ENCODE data around the gene SMCO1. TPM values are rescaled to one million over a fixed set of nuclear protein-coding genes. Genes with fewer than 3 reads are reported as not detected.
"Not testable (repeated sequence)": the region's sequence is repeated elsewhere in the genome, so short reads cannot be mapped to it uniquely, and the experiment has no call there.

The SMCO1 gene
- total and polyA plus RNA-seq, 2 donors (not counting 3 experiments of a cell fraction or from before 2014, with no cell fraction given): not detected

- dilution Hi-C loops (cut with MboI; ENCODE audit: extremely low pct_ligation_motif_present, low sequenced_read_pairs): no loop called here
- DNase-seq (ENCODE audit: low read depth, low spot score) (no peak), FAIRE-seq (no peak)
- Histone ChIP-seq H3K9me1 (replicated peaks; ENCODE audit: control insufficient read depth, extremely low read depth, insufficient read depth, low read length) (no peaks in the 10 kb centered on the region), H2AFZ (ENCODE audit: low read depth, low read length) (no peak overlapping the region), H3K9me3 (replicated peaks; ENCODE audit: control insufficient read depth, insufficient read depth, low read length) (no peaks in the 10 kb centered on the region), H3K27ac (ENCODE audit: insufficient read depth, low read depth, low read length) (no peak overlapping the region), H3K4me2 (ENCODE audit: insufficient read depth, low read length) (no peak overlapping the region), H3K9ac (replicated peaks; ENCODE audit: extremely low read depth, insufficient read depth, low read length) (no peak overlapping the region), H3K27me3 (ENCODE audit: control insufficient read depth in 2 of 2, insufficient read depth in 2 of 2, low read length in 2 of 2) (peaks cover 1 to 3% of the 10 kb centered on the region in 2 experiments), H4K20me1 (replicated peaks; ENCODE audit: control insufficient read depth, extremely low read depth, insufficient read depth, low read length) (no peaks in the 10 kb centered on the region), H3K4me1 (ENCODE audit: control insufficient read depth, extremely low read depth, insufficient read depth, low read length) (no peaks in the 10 kb centered on the region), H3K4me3 (replicated peaks in 1 of 3; ENCODE audit: insufficient read depth in 1 of 3, low read depth in 1 of 3, low read length in 3 of 3) (no peak overlapping the region), H3K36me3 (ENCODE audit: control insufficient read depth in 2 of 2, extremely low read depth in 1 of 2, insufficient read depth in 2 of 2, low read length in 2 of 2) (no peaks in the 10 kb centered on the region), H3K79me2 (ENCODE audit: control insufficient read depth, insufficient read depth, low read length) (no peaks in the 10 kb centered on the region)
- no TSS peak for BruUV-seq (replicated peaks)
- intact Hi-C loops (cut with micrococcal nuclease): no loop called here
- ChIA-PET CTCF (interaction anchor here (0.6 to 3.0 kb wide), 4 partner anchors 9 to 273 kb away, joined by 3 to 16 read pairs (median 4); no protein-coding TSS in a partner anchor), POLR2A (no interaction called here)
- TF ChIP-seq POLR2A (IDR thresholded peaks at IDR 0.05; ENCODE audit: low read depth, low read length): no peak
- no peak for TF ChIP-seq CTCF (IDR thresholded peaks at IDR 0.05; ENCODE audit: extremely low read depth in 1 of 2, insufficient read depth in 1 of 2, low read depth in 1 of 2, low read length in 2 of 2)
- TF ChIP-seq MYC (IDR thresholded peaks at IDR 0.05; ENCODE audit: low read depth, low read length): no peak
- no peak for TF ChIP-seq FOS (IDR thresholded peaks at IDR 0.05; ENCODE audit: borderline replicate concordance, insufficient read depth, low read length)
- no peak for TF ChIP-seq POLR2AphosphoS5 (IDR thresholded peaks at IDR 0.05; ENCODE audit: insufficient read depth, low read depth, low read length)
- no peak for TF ChIP-seq EZH2 (IDR thresholded peaks at IDR 0.05; ENCODE audit: borderline replicate concordance, low read depth, low read length, severe bottlenecking)
- no peak for TF ChIP-seq MAX (IDR thresholded peaks at IDR 0.05; ENCODE audit: insufficient read depth, insufficient read length)
- no peak for TF ChIP-seq JUN (IDR thresholded peaks at IDR 0.05; ENCODE audit: borderline replicate concordance, insufficient read depth, insufficient read length, low read depth)
- no peak for TF ChIP-seq GATA2 (IDR thresholded peaks at IDR 0.05; ENCODE audit: insufficient read depth, insufficient read length, low read depth, low read length)
Observed at GRCh38 chr3:196513697-196514349, 1.3 kb downstream of the SMCO1 start.

- H3K4me3 ChIP-seq (replicated peaks in 1 of 3; ENCODE audit: insufficient read depth in 1 of 3, low read depth in 1 of 3, low read length in 3 of 3); H3K36me3 ChIP-seq (ENCODE audit: control insufficient read depth in 2 of 2, extremely low read depth in 1 of 2, insufficient read depth in 2 of 2, low read length in 2 of 2); H3K4me1 ChIP-seq (ENCODE audit: control insufficient read depth, extremely low read depth, insufficient read depth, low read length); H3K79me2 ChIP-seq (ENCODE audit: control insufficient read depth, insufficient read depth, low read length); H3K9me1 ChIP-seq (replicated peaks; ENCODE audit: control insufficient read depth, extremely low read depth, insufficient read depth, low read length); H3K4me2 ChIP-seq (ENCODE audit: insufficient read depth, low read length); H3K27ac ChIP-seq (ENCODE audit: insufficient read depth, low read depth, low read length); H3K9me3 ChIP-seq (replicated peaks; ENCODE audit: control insufficient read depth, insufficient read depth, low read length); FAIRE-seq; H2AFZ ChIP-seq (ENCODE audit: low read depth, low read length); DNase-seq (ENCODE audit: low read depth, low spot score); H4K20me1 ChIP-seq (replicated peaks; ENCODE audit: control insufficient read depth, extremely low read depth, insufficient read depth, low read length); dilution Hi-C loops (cut with MboI; ENCODE audit: extremely low pct_ligation_motif_present, low sequenced_read_pairs); POLR2A ChIA-PET; H3K27me3 ChIP-seq (ENCODE audit: control insufficient read depth in 2 of 2, insufficient read depth in 2 of 2, low read length in 2 of 2); intact Hi-C loops (cut with micrococcal nuclease); H3K9ac ChIP-seq (replicated peaks; ENCODE audit: extremely low read depth, insufficient read depth, low read length); BruUV-seq (replicated peaks): not testable (repeated sequence)
- CTCF ChIA-PET: interaction anchor here (0.7 to 3.0 kb wide), 2 partner anchors 11 to 17 kb away, joined by 3 to 16 read pairs; no protein-coding TSS in a partner anchor
Observed at GRCh38 chr3:196511646-196512425, 3.3 kb downstream of the SMCO1 start.

All from endothelial cell of umbilical vein (primary cell).